ENCODE measurements around the gene PTGES. TPM values are rescaled to one million over a fixed set of nuclear protein-coding genes. Genes with fewer than 3 reads are reported as not detected.
A peak's percentile ranks its signal among the peaks of the same experiment; 100 is the strongest.
"Not testable (repeated sequence)": the region's sequence is repeated elsewhere in the genome, so short reads cannot be mapped to it uniquely, and the experiment has no call there.

PTGES gene
- total RNA-seq (2022) (74.0 and 96.6 TPM in 2 replicates), Bru-seq, nascent RNA (percentile 83 among the genes with signal in this experiment), BruChase-seq, experiment 1, labeled RNA remaining after a 6-hour chase (percentile 91 among the genes with signal in this experiment), BruChase-seq, experiment 2, labeled RNA remaining after a 2-hour chase (percentile 86 among the genes with signal in this experiment)
- long read RNA-seq, transcript PTGES-202 (4 exons, 1,868 nt) = minor isoform, 7 of 57 reads
- long read RNA-seq, transcript PTGES-201 (3 exons, 1,774 nt) = major isoform, 37 of 57 reads
- long read RNA-seq, partial matches to known transcripts = 10 of 57 reads
- long read RNA-seq, other reads (novel, unspliced or antisense) = 3 of 57 reads

- Mint-ChIP-seq H3K4me1 (ENCODE audit: insufficient read depth, unreplicated experiment) (peaks cover 22% of the 10 kb centered on the region), H3K9me3 (ENCODE audit: unreplicated experiment) (no peaks in the 10 kb centered on the region), H3K27me3 (ENCODE audit: insufficient read depth, unreplicated experiment) (no peaks in the 10 kb centered on the region), H3K4me3 (ENCODE audit: unreplicated experiment) (peak within 1 kb of the TSS; percentile 93), H3K36me3 (ENCODE audit: insufficient read depth, unreplicated experiment) (peaks cover 19% of the 10 kb centered on the region), H3K27ac (ENCODE audit: low read depth, unreplicated experiment) (peak within 1 kb of the TSS; percentile 82)
- POLR2A ChIA-PET = interaction anchor here (0.6 to 8.9 kb wide), 14 partner anchors 10 to 614 kb away, joined by 3 to 293 read pairs (median 4); partner anchors contain the start of genes ASB6, NTMT1 and TOR1B
- BruUV-seq (replicated peaks) = no TSS peak
- no peak for TF ChIP-seq CTCF (IDR thresholded peaks at IDR 0.05; ENCODE audit: unreplicated experiment)
- peak; percentile 90 for DNase-seq (ENCODE audit: unreplicated experiment)
- CTCF ChIA-PET = interaction anchor here (0.6 to 5.3 kb wide), 8 partner anchors 9 to 107 kb away, joined by 3 to 55 read pairs (median 5); no protein-coding TSS in a partner anchor
- intact Hi-C loops (cut with micrococcal nuclease) = loop anchor here (1.0 kb wide), 1 partner anchor 20 kb away; no protein-coding TSS in a partner anchor
These were observed at the start of gene PTGES for GRCh38 chr9:129752900-129753729. Gene PTGES (minus strand): TSS chr9:129753042. CDS start chr9:129753012, 30 bp downstream.

- Mint-ChIP-seq H3K36me3 (ENCODE audit: insufficient read depth, unreplicated experiment) (peaks cover 4% of the 10 kb centered on the region), H3K27ac (ENCODE audit: low read depth, unreplicated experiment) (no peak overlapping the region), H3K9me3 (ENCODE audit: unreplicated experiment) (no peaks in the 10 kb centered on the region), H3K27me3 (ENCODE audit: insufficient read depth, unreplicated experiment) (peaks cover 3% of the 10 kb centered on the region), H3K4me3 (ENCODE audit: unreplicated experiment) (peak overlapping the region; percentile 31), H3K4me1 (ENCODE audit: insufficient read depth, unreplicated experiment) (no peaks in the 10 kb centered on the region)
- intact Hi-C loops (cut with micrococcal nuclease) = no loop called here
- no TSS peak for BruUV-seq (replicated peaks)
- POLR2A ChIA-PET = interaction anchor here (1.1 to 2.7 kb wide), 2 partner anchors 11 to 156 kb away, joined by 3 to 15 read pairs; no protein-coding TSS in a partner anchor
- no peak for TF ChIP-seq CTCF (IDR thresholded peaks at IDR 0.05; ENCODE audit: unreplicated experiment)
- CTCF ChIA-PET = interaction anchor here (0.8 kb wide), 2 partner anchors 18 to 189 kb away, joined by 3 to 4 read pairs; no protein-coding TSS in a partner anchor
- DNase-seq (ENCODE audit: unreplicated experiment) = no peak
These were observed 48.7 kb upstream of the PTGES start for GRCh38 chr9:129801504-129801903.

- no TSS peak for BruUV-seq (replicated peaks)
- DNase-seq (ENCODE audit: unreplicated experiment) = no peak
These were observed 46.1 kb upstream of the PTGES start for GRCh38 chr9:129798973-129799372.

GRCh38 chr9:129796029-129796428, 43.2 kb upstream of the PTGES start:
- H3K36me3 Mint-ChIP-seq (ENCODE audit: insufficient read depth, unreplicated experiment); intact Hi-C loops (cut with micrococcal nuclease): not testable (repeated sequence)

More at GRCh38 chr9:129798973-129799372, 46.1 kb upstream of the PTGES start:
- Mint-ChIP-seq H3K4me1 (ENCODE audit: insufficient read depth, unreplicated experiment) (no peaks in the 10 kb centered on the region), H3K36me3 (ENCODE audit: insufficient read depth, unreplicated experiment) (no peaks in the 10 kb centered on the region), H3K27ac (ENCODE audit: low read depth, unreplicated experiment) (no peak overlapping the region), H3K9me3 (ENCODE audit: unreplicated experiment) (no peaks in the 10 kb centered on the region), H3K27me3 (ENCODE audit: insufficient read depth, unreplicated experiment) (peaks cover 27% of the 10 kb centered on the region), H3K4me3 (ENCODE audit: unreplicated experiment) (no peak overlapping the region)
- POLR2A ChIA-PET = no interaction called here
- CTCF ChIA-PET = interaction anchor here (0.6 kb wide), 1 partner anchor 9 kb away, joined by 3 read pairs; no protein-coding TSS in a partner anchor
- intact Hi-C loops (cut with micrococcal nuclease) = no loop called here
- TF ChIP-seq CTCF (IDR thresholded peaks at IDR 0.05; ENCODE audit: unreplicated experiment) = no peak

More at GRCh38 chr9:129796029-129796428, 43.2 kb upstream of the PTGES start:
- H3K9me3 Mint-ChIP-seq (ENCODE audit: unreplicated experiment); POLR2A ChIA-PET; H3K4me1 Mint-ChIP-seq (ENCODE audit: insufficient read depth, unreplicated experiment); BruUV-seq (replicated peaks); H3K4me3 Mint-ChIP-seq (ENCODE audit: unreplicated experiment); H3K27ac Mint-ChIP-seq (ENCODE audit: low read depth, unreplicated experiment); DNase-seq (ENCODE audit: unreplicated experiment): not testable (repeated sequence)
- peaks cover 39% of the 10 kb centered on the region for H3K27me3 Mint-ChIP-seq (ENCODE audit: insufficient read depth, unreplicated experiment)
- CTCF ChIA-PET = interaction anchor here (0.6 to 1.0 kb wide), 5 partner anchors 9 to 154 kb away, joined by 3 to 11 read pairs (median 4); no protein-coding TSS in a partner anchor
